GM23338 (cell line): ENCODE data around the gene INS. TPM values are rescaled to one million over a fixed set of nuclear protein-coding genes. Genes with fewer than 3 reads are reported as not detected.

Experiments
- ATAC-seq: fragments of 200-7000 bp; cut with Tn5 transposase; 3 replicates; pipeline ENCODE4 v1.9.1; 2020
- DNase-seq: peaks from one replicate; pipeline ENCODE4 v3.0.0-alpha.2; 2015; ENCODE audit warnings: low spot score
- H2AFZ ChIP-seq: fragments of 200-600 bp; sonication (generic); 2 replicates; pipeline ENCODE4 v1.8.0; 2016; ENCODE audit warnings: antibody characterized with exemption, mild to moderate bottlenecking, moderate library complexity
- H3F3A ChIP-seq: fragments of 200-600 bp; sonication (generic); replicated peaks from 2 replicates; pipeline ENCODE4 v1.8.0; 2017; ENCODE audit warnings: antibody characterized with exemption, mixed run types, low read depth
- H3K27ac ChIP-seq: fragments of 200-600 bp; sonication (generic); 2 replicates; pipeline ENCODE4 v1.6.1; 2016; ENCODE audit warnings: low read depth
- H3K27me3 ChIP-seq: fragments of 200-600 bp; sonication (generic); 2 replicates; pipeline ENCODE4 v1.8.0; 2016; ENCODE audit warnings: mild to moderate bottlenecking, mixed run types, moderate library complexity; ENCODE audit not compliant: insufficient read depth
- H3K36me3 ChIP-seq: fragments of 200-600 bp; sonication (generic); 2 replicates; pipeline ENCODE4 v1.8.0; 2016; ENCODE audit warnings: mild to moderate bottlenecking; ENCODE audit not compliant: insufficient read depth
- H3K4me1 ChIP-seq: fragments of 200-600 bp; sonication (generic); 2 replicates; pipeline ENCODE4 v1.8.0; 2016; ENCODE audit warnings: mild to moderate bottlenecking, moderate library complexity; ENCODE audit not compliant: insufficient read depth
- H3K4me2 ChIP-seq: fragments of 200-600 bp; sonication (generic); 2 replicates; pipeline ENCODE4 v1.7.1; 2017; ENCODE audit warnings: mixed run types
- H3K4me3 ChIP-seq: fragments of 200-600 bp; sonication (generic); 2 replicates; pipeline ENCODE4 v1.6.1; 2016; ENCODE audit warnings: mixed run types
- H3K79me2 ChIP-seq: fragments of 200-600 bp; sonication (generic); replicated peaks from 2 replicates; pipeline ENCODE4 v1.8.0; 2017; ENCODE audit warnings: mild to moderate bottlenecking; ENCODE audit not compliant: insufficient read depth
- H3K9me2 ChIP-seq: fragments of 200-600 bp; sonication (generic); 2 replicates; pipeline ENCODE4 v1.8.0; 2017; ENCODE audit not compliant: insufficient read depth
- H4K20me1 ChIP-seq: fragments of 200-600 bp; sonication (generic); replicated peaks from 2 replicates; pipeline ENCODE4 v1.8.0; 2017; ENCODE audit warnings: mild to moderate bottlenecking; ENCODE audit not compliant: insufficient read depth
- H3K27ac Mint-ChIP-seq: 2 replicates; pipeline ENCODE4 v1.8.0; 2020; ENCODE audit warnings: inconsistent platforms, mild to moderate bottlenecking, moderate library complexity, mixed read lengths
- H3K27me3 Mint-ChIP-seq: 3 replicates; pipeline ENCODE4 v1.8.0; 2022; ENCODE audit warnings: low read depth, mild to moderate bottlenecking, moderate library complexity, mixed read lengths, inconsistent platforms; ENCODE audit not compliant: insufficient read depth, poor library complexity
- H3K36me3 Mint-ChIP-seq: 3 replicates; pipeline ENCODE4 v1.8.0; 2021; ENCODE audit warnings: low read depth, mild to moderate bottlenecking, inconsistent platforms, moderate library complexity, mixed read lengths
- H3K4me1 Mint-ChIP-seq: 3 replicates; pipeline ENCODE4 v1.8.0; 2020; ENCODE audit warnings: mild to moderate bottlenecking, inconsistent platforms, mixed read lengths
- H3K4me3 Mint-ChIP-seq: 3 replicates; pipeline ENCODE4 v1.8.0; 2021; ENCODE audit warnings: moderate library complexity, mild to moderate bottlenecking, inconsistent platforms, mixed read lengths
- H3K9me3 Mint-ChIP-seq: 3 replicates; pipeline ENCODE4 v1.8.0; 2020; ENCODE audit warnings: moderate library complexity, mild to moderate bottlenecking, inconsistent platforms, mixed read lengths
- CREB1 ChIP-seq: fragments of 250-450 bp; sonication (Bioruptor Pico); IDR thresholded peaks from 2 replicates; pipeline ENCODE4 v1.5.0; 2020; ENCODE audit warnings: low read depth, mild to moderate bottlenecking, moderate library complexity
- CTCF ChIP-seq, 2 experiments: fragments of 200-600 bp in 1 of 2; sonication (generic) in 1 of 2; conservative IDR thresholded peaks; 2 replicates each; pipeline versions ENCODE4 v1.5.1 to v1.6.1; 2016 to 2017; ENCODE audit warnings: antibody characterized with exemption in 2 of 2, low read depth in 2 of 2, mild to moderate bottlenecking in 2 of 2, moderate library complexity in 1 of 2
- ETS1 ChIP-seq: IDR thresholded peaks from 2 replicates; pipeline ENCODE4 v1.6.1; 2016; ENCODE audit warnings: antibody characterized with exemption
- EZH2phosphoT487 ChIP-seq: fragments of 200-600 bp; sonication (generic); IDR thresholded peaks from one replicate; pipeline ENCODE4 v1.8.1; 2018; ENCODE audit warnings: antibody characterized with exemption; ENCODE audit not compliant: unreplicated experiment
- JUNB ChIP-seq: IDR thresholded peaks from one replicate; pipeline ENCODE4 v1.6.1; 2016; ENCODE audit warnings: antibody characterized with exemption; ENCODE audit not compliant: unreplicated experiment
- NANOG ChIP-seq: IDR thresholded peaks from 2 replicates; pipeline ENCODE4 v1.6.1; 2016; ENCODE audit warnings: antibody characterized with exemption, borderline replicate concordance
- POLR2AphosphoS5 ChIP-seq: IDR thresholded peaks from 2 replicates; pipeline ENCODE4 v1.6.1; 2016; ENCODE audit warnings: antibody characterized with exemption, low read depth
- REST ChIP-seq: IDR thresholded peaks from one replicate; pipeline ENCODE4 v1.6.1; 2018; ENCODE audit warnings: antibody characterized with exemption; ENCODE audit not compliant: unreplicated experiment
- STAT1 ChIP-seq: IDR thresholded peaks from one replicate; pipeline ENCODE4 v1.6.1; 2016; ENCODE audit warnings: antibody characterized with exemption; ENCODE audit not compliant: unreplicated experiment
- ZNF114 ChIP-seq: fragments of 250-450 bp; sonication (Bioruptor Pico); IDR thresholded peaks from 2 replicates; pipeline ENCODE4 v1.5.0; 2020; ENCODE audit warnings: mild to moderate bottlenecking, moderate library complexity
- ZNF331 ChIP-seq: fragments of 250-450 bp; sonication (Bioruptor Pico); IDR thresholded peaks from 2 replicates; pipeline ENCODE4 v1.5.0; 2020; ENCODE audit warnings: low read depth, mild to moderate bottlenecking, moderate library complexity
- polyA plus RNA-seq: library from polyadenylated mRNA; unstranded; fragments of >200 nt; fragmentation: Nextera tagmentation; extraction: Ambion mirVana; gene quantifications from 2 replicates; pipeline ENCODE4 v1.2.1, GENCODE V29; 2016
- total RNA-seq: library from RNA; depleted of rRNA; stranded (reverse); fragments of >200 nt; shearing (Covaris generic); gene quantifications from 2 replicates; pipeline ENCODE4 v1.2.3, GENCODE V29; 2014

The INS gene
- total and polyA plus RNA-seq, 2 experiments from 2014 or later: not detected

GRCh38 chr11:2202071-2202899, 41.3 kb upstream of the INS start (continued):
- TF ChIP-seq REST (no peak), ETS1 (no peak), STAT1 (no peak), POLR2AphosphoS5 (no peak), JUNB (no peak), NANOG (no peak), CREB1 (CRISPR knock-in tag) (no peak), CTCF (conservative IDR thresholded peaks at IDR 0.05; ENCODE audit: low read depth in 2 of 2) (no peak), ZNF114 (CRISPR knock-in tag) (no peak), ZNF331 (CRISPR knock-in tag) (no peak)

- no peaks in the 10 kb centered on the region for H3K36me3 ChIP-seq
- Mint-ChIP-seq H3K27ac (no peak overlapping the region), H3K4me1 (no peaks in the 10 kb centered on the region), H3K36me3 (no peaks in the 10 kb centered on the region), H3K9me3 (peaks cover 3% of the 10 kb centered on the region; the same call in 2 of the 3 replicates), H3K4me3 (no peak overlapping the region), H3K27me3 (peaks cover 10% of the 10 kb centered on the region)
- H3K4me3 ChIP-seq: no peak overlapping the region
- H3K9me2 ChIP-seq: no peaks in the 10 kb centered on the region
- TF ChIP-seq STAT1 (no peak), POLR2AphosphoS5 (no peak), EZH2phosphoT487 (no peak), ZNF331 (CRISPR knock-in tag) (no peak), JUNB (no peak), CREB1 (CRISPR knock-in tag) (no peak), CTCF (conservative IDR thresholded peaks at IDR 0.05; ENCODE audit: low read depth in 2 of 2) (no peak), ETS1 (no peak), NANOG (no peak)
- H3K4me1 ChIP-seq: no peaks in the 10 kb centered on the region
- H3K27me3 ChIP-seq: no peaks in the 10 kb centered on the region
- DNase-seq: no peak
- H3K79me2 ChIP-seq: no peaks in the 10 kb centered on the region
- no peak overlapping the region for H3K4me2 ChIP-seq
- H3F3A ChIP-seq: no peaks in the 10 kb centered on the region
- H4K20me1 ChIP-seq: no peaks in the 10 kb centered on the region
- no peak overlapping the region for H3K27ac ChIP-seq
- ATAC-seq: no peak
- no peak overlapping the region for H2AFZ ChIP-seq
Measured at GRCh38 chr11:2201542-2201941, 40.5 kb upstream of the INS start.
